Dermis microvascular lymphatic vessel endothelial cell (primary cell): Measurements from ENCODE around the gene TNFRSF6B. TPM values are rescaled to one million over a fixed set of nuclear protein-coding genes. Genes with fewer than 3 reads are reported as not detected.
"Not testable (repeated sequence)": the region's sequence is repeated elsewhere in the genome, so short reads cannot be mapped to it uniquely, and the experiment has no call there.

Experiments used
- DNase-seq, 2 donors: peaks; one replicate each; pipeline versions ENCODE4 v3.0.0 to v3.0.0-alpha.2; 2010; ENCODE audit warnings: low read depth in 2 of 2
- total RNA-seq: library from RNA; depleted of rRNA; stranded (reverse); fragments of >200 nt; gene quantifications from 2 replicates; pipeline ENCODE4 v1.2.1, GENCODE V29; 2014

TNFRSF6B gene
- total RNA-seq, 1 donor from 2014 or later, result 15.4 TPM

DNA sequence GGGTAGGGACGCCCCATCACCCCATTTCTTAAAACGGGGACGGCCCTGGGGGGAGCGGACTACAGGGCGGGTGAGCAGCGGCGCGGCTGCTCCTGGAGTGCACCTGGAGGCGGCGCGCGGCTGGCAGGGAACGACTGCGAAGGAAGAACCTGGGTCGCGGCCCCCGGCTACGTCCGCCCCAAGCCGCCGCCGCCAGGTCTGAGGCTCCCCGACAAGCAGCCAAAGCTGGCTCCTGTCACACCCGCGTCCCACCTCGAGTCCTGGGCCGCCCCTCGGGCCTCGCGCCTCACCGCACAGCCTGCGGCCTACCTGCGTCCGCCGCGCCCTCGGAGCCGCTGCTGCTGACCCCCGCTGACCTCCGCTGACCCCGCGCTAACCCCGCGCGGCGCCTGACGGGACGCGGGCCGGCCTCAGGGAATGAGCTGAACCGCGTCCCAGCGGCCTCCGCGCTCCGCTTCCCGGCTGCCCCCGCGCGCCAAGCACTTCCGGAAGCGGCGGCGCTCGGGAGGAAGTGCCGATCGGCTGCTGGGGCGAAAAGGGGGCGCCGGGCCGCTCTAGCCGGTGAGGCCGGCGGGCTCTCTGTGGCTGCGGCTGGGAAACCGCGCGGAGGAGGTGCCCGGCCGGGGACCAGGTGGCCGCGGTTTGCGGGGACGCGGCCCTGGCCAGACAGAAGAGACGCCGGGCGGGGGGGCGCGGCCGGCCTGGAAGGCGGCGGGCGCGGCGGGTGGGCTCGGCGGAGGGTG, 11.3 kb downstream of the TNFRSF6B start, which contains the start of the genes ARFRP1 and ZGPAT:
Gene ARFRP1, minus strand, starts transcription at position 419 of the 743 bp plus-strand sequence. CDS start 885 bp downstream, outside the sequence.
Gene ZGPAT, plus strand, starts transcription at position 482 of the 743 bp plus-strand sequence. CDS start 542 bp downstream, outside the sequence.
- DNase-seq, result peak; percentile 55 to 89

DNA sequence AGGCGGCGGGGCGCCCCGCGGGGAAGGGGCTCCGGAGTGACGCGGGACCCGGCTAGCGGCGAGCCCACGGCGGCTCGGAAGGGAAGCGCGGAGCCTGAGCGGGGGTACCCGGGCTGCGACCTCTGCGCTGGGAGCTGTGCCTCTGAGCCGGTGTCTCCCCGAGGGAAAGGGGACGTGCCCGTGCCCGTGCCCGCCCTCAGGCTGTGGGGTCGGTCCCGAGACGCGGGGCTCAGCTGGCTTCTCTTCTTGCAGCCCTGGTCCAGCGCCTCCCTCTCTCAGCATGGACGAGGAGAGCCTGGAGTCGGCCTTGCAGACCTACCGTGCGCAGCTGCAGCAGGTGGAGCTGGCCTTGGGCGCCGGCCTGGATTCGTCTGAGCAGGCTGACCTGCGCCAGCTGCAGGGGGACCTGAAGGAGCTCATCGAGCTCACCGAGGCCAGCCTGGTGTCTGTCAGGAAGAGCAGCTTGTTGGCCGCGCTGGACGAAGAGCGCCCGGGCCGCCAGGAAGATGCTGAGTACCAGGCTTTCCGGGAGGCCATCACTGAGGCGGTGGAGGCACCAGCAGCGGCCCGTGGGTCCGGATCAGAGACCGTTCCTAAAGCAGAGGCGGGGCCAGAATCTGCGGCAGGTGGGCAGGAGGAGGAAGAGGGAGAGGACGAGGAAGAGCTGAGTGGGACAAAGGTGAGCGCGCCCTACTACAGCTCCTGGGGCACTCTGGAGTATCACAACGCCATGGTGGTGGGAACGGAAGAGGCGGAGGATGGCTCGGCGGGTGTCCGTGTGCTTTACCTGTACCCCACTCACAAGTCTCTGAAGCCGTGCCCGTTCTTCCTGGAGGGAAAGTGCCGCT, 12.1 kb downstream of the TNFRSF6B start:
- DNase-seq, result no peak

DNA sequence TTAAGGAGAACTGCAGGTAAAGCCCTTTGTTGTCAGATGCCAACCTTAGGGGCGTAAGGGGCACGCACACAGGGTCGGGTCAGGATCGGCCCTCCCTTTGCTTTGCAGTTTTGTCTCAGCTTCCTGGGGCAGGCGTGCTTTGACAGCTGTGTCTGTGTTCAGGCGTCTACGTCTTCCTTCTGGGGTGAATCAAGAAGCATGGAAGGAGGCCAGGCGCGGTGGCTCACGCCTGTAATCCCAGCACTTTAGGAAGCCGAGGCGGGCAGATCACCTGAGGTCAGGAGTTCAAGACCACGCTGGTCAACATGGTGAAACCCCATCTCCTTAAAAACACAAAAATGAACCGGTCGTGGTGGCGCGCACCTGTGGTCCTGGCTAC, 12.7 kb downstream of the TNFRSF6B start:
- no peak for DNase-seq

DNA sequence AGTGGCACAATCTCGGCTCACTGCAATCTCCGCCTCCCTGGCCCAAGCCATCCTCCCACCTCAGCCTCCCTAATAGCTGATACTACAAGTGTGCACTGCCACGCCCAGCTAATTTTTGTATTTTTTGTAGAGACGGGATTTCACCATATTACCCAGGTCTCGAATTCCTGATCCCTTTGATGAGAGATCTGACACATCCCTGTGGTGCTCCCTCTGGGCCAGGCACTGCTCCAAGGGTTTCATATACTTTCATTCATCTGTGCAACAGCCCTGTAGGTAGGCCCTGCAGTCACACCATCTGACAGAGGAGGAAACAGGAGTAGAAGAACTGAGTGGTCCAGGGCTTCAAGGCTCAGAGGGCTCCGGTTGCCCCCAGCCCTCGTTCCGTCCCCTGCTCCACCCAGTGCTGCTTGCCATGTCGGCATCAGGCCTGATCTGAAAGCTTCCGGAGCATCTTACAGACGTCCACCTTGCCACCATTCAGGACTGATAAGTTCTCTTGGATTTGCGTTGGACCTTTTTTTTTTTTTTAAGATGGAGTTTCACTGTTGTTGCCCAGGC, 14.7 kb downstream of the TNFRSF6B start:
- DNase-seq, result no peak

DNA sequence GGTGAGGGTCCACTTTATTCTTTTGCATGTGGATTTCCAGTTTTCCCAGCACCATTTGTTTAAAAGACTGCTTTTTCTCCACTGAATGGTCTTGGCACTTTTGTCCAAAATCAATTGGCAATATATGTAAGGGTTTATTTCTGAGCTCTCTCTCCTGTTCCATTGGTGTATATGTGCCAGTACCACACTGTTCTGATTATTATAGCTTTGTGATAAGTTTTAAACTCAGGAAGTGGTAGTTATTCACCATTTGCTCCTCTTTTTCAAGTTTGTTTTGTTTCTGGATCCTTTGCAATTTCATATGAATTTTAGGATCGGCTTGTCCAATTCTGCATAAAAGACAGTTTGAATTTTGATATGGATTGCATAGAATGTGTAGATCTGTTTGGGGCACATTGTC, 15.7 kb downstream of the TNFRSF6B start:
- DNase-seq, result no peak

DNA sequence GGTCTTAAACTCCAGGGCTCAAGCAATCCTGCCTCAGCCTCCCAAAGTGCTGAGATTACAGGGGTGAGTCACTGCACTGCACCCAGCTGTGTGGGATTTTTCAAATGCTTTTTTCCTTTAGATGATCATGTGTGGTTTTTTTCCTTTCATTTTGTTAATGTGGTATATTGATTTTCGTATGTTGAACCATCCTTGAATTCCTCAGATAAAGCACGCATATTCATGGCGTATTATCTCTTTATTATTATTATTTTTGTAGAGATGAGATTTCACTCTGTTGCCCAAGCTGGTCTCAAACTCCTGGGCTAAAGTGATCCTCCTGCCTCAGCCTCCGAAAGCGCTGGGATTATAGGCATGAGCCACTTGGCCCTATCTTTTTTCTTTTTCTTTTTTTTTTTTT, 18.4 kb downstream of the TNFRSF6B start:
- DNase-seq, result no peak

DNA sequence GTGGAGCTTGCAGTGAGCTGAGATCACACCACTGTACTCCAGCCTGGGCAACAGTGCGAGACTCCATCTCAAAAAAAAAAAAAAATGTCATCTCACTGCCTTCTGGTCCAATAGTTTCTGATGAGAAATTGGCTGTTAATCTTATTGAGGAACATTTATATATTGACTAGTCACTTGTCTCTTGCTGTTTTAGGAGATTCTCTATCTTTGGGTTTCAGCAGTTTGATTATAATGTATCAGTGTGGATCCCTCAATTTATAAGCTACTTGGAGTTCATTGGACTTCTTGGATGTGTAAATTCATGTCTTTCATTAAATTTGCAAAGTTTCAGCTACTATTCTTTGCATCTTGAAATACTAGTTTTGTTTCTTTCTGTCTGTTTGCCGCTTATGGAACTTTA, 22.5 kb downstream of the TNFRSF6B start:
- DNase-seq, result no peak

DNA sequence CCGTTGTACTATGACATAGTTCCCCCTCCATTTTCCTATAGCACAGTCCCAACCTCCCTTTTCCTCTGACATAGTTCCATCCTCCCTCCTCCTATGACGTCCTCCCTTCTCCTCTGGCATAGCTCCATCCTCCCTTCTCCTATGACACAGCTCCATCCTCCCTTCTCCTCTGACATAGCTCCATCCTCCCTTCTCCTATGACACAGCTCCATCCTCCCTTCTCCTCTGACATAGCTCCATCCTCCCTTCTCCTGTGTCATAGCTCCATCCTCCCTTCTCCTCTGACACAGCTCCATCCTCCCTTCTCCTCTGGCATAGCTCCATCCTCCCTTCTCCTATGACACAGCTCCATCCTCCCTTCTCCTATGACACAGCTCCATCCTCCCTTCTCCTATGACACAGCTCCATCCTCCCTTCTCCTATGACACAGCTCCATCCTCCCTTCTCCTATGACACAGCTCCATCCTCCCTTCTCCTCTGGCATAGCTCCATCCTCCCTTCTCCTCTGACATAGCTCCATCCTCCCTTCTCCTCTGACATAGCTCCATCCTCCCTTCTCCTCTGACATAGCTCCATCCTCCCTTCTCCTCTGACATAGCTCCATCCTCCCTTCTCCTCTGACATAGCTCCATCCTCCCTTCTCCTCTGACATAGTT, 26.6 kb downstream of the TNFRSF6B start:
- DNase-seq, result not testable (repeated sequence)

DNA sequence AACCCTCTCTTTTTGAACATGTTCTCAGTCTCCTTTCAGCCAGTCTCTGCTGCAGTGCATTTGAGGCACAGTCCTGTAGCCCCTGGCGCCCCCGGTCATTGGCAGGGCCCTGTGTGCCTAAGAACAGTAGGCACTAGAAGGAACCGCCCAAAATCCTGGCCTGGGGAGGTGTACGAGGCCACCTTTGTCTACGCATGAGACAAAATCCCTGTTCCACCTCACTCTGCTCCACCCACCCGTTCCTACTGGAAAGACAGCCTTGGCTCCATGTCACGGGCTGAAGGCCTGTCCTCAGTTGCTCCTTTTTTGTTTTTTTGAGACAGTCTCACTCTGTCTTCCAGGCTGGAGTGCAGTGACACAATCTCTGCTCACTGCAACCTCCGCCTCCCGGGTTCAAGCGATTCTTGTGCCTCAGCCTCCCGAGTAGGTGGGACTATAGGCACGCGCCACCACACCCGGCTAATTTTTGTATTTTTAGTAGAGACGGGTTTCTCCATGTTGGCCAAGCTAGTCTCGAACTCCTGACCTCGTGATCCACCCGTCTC, 33.8 kb downstream of the TNFRSF6B start:
- not testable (repeated sequence) for DNase-seq

DNA sequence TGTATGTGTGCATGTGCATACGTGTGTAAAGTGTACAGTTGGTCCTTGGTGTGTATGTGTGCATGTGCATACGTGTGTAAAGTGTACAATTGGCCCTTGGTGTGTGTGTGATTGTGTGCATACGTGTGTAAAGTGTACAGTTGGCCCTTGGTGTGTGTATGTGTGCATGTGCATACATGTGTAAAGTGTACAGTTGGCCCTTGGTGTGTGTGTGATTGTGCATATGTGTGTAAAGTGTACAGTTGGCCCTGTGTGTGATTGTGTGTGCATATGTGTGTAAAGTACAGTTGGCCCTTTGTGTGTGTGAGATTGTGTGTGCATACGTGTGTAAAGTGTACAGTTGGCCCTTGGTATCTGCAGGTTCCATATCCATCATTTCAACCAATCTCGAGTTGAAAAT, 35.0 kb downstream of the TNFRSF6B start:
- no peak for DNase-seq

DNA sequence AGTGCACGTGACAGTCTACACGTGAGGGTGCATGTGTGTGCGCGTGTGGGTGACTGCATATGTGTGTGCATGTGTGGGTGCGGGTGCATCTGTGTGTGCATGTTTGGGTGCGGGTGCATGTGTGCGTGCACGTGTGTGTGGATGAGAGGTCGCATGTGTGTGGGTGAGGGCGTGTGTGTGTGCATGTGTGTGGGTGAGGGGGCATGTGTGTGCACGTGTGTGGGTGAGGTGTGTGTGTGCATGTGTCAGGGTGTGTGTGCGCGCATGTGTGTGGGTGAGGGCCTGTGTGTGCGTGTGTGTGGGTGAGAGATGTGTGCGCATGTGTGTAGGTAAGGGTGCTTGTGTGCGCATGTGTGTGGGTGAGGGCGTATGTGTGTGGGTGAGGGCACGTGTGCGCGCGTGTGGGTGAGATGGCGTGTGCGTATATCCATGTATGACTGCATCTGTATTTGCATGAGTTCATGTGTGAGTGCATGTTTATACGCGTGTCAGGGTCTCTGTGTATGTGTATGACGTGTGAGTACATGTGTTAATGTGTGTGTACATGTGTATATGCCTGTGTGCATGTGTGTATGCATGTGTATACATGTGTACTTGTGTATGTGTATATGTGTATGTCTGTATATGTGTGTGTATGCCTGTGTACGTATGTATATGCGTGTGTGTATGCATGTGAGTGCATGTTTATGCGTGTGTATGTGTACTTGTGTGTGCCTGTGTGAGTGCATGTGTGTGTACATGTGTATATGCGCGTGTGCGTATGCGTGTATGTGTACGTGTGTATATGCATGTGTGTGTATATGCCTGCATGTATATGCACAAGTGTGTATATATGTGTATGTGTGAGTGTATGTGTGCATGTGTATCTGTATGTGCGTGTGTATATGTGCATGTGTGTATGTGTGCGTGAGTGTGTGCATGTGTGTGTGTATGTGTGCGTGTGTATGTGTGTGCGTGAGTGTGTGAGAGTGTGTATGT, 36.0 kb downstream of the TNFRSF6B start:
- no peak for DNase-seq

DNA sequence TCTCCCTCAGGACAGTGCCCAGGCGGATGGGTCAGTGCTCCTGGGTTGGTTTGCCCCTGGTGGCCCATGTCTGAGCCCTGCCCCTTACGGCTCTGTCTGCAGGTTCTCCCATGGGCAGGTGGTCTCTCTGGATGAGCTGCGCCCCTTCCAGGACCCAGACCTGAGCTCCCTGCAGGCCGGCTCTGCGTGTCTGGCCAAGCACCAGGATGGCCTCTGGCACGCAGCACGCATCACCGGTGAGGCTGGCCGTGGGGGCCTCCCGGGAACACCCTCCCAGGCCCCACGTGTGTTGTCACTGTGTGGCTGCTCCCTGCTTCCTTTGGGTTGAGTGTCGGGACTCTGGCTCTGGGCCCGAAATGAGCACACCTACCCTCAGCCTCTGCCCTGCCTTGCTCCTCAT, 36.7 kb downstream of the TNFRSF6B start:
- DNase-seq, result no peak

DNA sequence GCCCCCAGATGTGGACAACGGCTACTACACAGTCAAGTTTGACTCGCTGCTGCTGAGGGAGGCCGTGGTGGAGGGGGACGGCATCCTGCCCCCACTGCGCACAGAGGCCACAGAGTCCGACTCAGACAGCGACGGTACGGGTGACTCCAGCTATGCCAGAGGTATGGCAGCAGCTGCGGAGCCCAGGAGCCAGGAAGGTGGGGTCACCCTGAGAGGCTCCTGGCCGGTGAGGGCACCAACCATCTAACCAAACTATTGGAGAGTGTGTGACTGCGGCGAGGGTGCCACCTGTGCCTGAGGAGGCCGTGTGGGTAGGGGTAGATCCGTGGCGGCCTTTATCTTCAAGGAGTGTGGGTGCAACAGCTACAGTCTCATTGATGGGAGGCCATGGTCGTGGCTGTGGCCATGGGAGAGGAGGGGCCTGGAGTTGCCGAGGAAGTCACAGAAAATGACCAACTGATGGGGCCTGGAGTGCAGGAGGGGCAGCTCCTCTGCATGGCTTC, 37.2 kb downstream of the TNFRSF6B start:
- no peak for DNase-seq

DNA sequence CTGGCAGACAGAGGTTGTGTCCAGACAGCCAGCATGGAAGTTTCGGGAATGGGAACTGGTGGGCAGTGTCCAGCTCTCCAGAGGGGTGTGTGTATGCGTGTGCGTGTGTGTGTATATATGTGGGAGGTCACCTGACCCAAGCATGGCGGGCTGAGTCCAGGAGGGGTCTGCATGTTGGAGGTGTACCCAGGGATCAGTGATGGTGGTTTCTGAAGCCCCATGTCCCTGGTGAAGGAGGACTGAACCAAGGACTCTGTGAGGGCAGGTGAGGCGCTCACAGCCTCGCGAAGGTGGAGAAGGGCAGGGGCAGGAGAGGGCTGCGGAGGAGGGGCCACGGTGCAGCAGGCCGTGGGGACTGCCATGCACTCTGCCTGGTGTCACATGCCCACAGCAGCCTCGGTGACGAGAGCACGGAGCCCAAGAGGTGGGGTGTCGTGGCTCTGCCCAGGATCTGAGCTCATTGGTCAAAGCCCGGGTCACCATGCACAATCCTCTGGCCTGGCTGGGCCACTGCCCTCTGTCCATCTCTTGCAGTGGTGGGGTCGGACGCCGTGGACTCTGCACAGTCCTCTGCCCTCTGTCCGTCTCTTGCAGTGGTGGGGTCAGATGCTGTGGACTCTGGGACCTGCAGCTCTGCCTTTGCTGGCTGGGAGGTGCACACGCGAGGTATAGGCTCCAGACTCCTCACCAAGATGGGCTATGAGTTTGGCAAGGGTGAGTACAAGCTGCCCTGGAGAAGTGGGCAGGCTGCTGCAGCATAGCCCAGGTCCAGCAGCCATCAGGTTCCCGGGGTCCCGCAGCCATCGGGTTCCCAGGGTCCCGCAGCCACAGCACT, 37.9 kb downstream of the TNFRSF6B start:
- DNase-seq, result no peak

DNA sequence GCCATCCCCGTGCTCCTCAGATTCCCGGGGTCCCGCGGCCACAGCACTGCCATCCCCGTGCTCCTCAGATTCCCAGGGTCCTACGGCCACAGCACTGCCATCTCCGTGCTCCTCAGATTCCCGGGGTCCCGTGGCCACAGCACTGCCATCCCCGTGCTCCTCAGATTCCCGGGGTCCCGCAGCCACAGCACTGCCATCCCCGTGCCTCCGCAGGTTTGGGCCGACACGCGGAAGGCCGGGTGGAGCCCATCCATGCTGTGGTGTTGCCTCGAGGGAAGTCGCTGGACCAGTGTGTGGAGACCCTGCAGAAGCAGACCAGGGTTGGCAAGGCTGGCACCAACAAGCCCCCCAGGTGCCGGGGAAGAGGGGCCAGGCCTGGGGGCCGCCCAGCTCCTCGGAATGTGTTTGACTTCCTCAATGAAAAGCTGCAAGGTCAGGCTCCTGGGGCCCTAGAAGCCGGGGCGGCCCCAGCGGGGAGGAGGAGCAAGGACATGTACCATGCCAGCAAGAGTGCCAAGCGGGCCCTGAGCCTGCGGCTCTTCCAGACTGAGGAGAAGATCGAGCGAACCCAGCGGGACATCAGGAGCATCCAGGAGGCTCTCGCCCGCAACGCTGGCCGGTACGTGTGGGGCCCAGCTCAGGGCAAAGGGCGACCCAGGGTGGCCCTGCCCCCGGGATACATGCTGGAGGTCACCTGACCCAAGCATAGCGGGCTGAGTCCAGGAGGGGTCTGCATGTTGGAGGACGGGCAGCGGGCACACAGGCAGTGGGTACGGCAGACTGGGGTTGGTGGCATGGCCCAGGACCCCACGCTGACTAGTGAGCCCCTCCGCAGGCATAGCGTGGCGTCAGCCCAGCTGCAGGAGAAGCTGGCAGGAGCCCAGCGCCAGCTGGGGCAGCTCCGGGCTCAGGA, 38.8 kb downstream of the TNFRSF6B start:
- DNase-seq, result no peak

DNA sequence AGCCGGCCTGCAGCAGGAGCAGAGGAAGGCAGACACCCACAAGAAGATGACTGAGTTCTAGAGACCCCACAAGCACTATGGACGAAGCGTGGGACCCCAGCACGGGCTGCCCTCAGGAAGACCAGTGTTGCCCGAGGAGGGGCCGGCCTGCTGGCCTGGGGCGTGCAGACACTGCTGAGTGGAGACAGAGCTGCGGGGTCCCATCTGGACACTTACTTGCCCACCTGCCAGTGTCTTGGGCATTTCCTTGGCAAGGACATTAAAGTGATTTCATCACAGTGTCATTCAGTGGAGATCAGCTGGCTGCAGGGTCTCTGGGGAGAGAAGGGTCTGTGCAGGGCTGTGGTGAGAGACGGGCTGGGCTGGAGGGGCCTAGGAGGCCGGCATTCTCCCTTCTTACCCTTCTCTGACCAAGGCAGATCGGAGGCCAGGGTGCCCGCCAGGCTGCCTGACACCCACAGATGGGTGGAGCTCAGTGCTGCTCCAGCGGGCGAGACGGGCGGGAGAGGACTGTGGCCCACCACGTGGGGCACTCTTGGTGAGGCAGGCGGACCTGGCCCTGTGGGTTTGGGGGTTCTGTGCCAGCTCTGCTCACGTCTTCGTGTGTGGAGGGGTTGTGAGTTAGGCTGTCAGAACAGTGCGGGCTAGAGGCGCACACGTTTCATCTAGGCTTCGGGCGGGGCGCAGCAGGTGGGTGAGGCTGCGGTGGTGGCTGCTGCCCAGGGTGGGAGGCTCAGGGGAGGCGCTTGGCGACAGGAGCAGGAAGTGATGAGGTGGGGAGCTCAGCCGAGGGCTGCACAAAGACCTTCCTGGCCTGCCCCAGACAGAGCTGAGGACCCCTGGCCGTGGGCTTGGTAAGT, 39.6 kb downstream of the TNFRSF6B start, which contains the start of gene LIME1:
Gene LIME1, plus strand, starts transcription at position 806 of the 860 bp plus-strand sequence. CDS start 886 bp downstream, outside the sequence.
- no peak for DNase-seq
